SK-N-SH treated with all-trans-retinoic acid at 6 μM for 48 hours (cell line): ENCODE results near the gene NCS1.

Experiments
- ATAC-seq: fragments of 200-7000 bp; cut with Tn5 transposase; 3 replicates; pipeline ENCODE4 v1.9.1; 2020; ENCODE audit warnings: mild to moderate bottlenecking, moderate library complexity
- ARNTL ChIP-seq: fragments of 450-650 bp; formaldehyde crosslinking; IDR thresholded peaks from 2 replicates; pipeline ENCODE4 v1.5.0; 2020; ENCODE audit warnings: low read depth, mild to moderate bottlenecking, moderate library complexity, borderline replicate concordance
- BACH2 ChIP-seq: fragments of 250-450 bp; sonication (Bioruptor Pico); IDR thresholded peaks from 2 replicates; pipeline ENCODE4 v1.9.0; 2021; ENCODE audit warnings: mild to moderate bottlenecking, borderline replicate concordance
- CREB5 ChIP-seq: fragments of 250-450 bp; sonication (Bioruptor Pico); IDR thresholded peaks from 2 replicates; pipeline ENCODE4 v1.5.1; 2020; ENCODE audit warnings: low read depth, mild to moderate bottlenecking, moderate library complexity
- CSDC2 ChIP-seq: fragments of 250-450 bp; sonication (Bioruptor Pico); IDR thresholded peaks from 2 replicates; pipeline ENCODE4 v1.5.0; 2020; ENCODE audit warnings: mild to moderate bottlenecking, moderate library complexity
- CSRNP3 ChIP-seq: fragments of 250-450 bp; sonication (Bioruptor Pico); IDR thresholded peaks from 2 replicates; pipeline ENCODE4 v1.5.1; 2021; ENCODE audit warnings: mild to moderate bottlenecking, moderate library complexity
- ESRRG ChIP-seq: fragments of 250-450 bp; sonication (Bioruptor Pico); IDR thresholded peaks from 2 replicates; pipeline ENCODE4 v1.6.1; 2021; ENCODE audit warnings: mild to moderate bottlenecking
- GLIS3 ChIP-seq: fragments of 250-450 bp; sonication (Bioruptor Pico); IDR thresholded peaks from 2 replicates; pipeline ENCODE4 v1.5.0; 2020; ENCODE audit warnings: mild to moderate bottlenecking, moderate library complexity
- ISL1 ChIP-seq: fragments of 250-450 bp; sonication (Bioruptor Pico); IDR thresholded peaks from 2 replicates; pipeline ENCODE4 v2.1.2; 2022; ENCODE audit warnings: mild to moderate bottlenecking, moderate library complexity
- OSR1 ChIP-seq: fragments of 250-450 bp; sonication (Bioruptor Pico); IDR thresholded peaks from 2 replicates; pipeline ENCODE4 v1.8.0; 2022; ENCODE audit warnings: moderate library complexity, mild to moderate bottlenecking, inconsistent platforms
- PATZ1 ChIP-seq: fragments of 250-450 bp; sonication (Bioruptor Pico); IDR thresholded peaks from 2 replicates; pipeline ENCODE4 v1.8.0; 2020; ENCODE audit warnings: mild to moderate bottlenecking, moderate library complexity, borderline replicate concordance
- POU6F1 ChIP-seq: fragments of 250-450 bp; sonication (Bioruptor Pico); IDR thresholded peaks from 2 replicates; pipeline ENCODE4 v1.8.0; 2021; ENCODE audit warnings: low read depth, mild to moderate bottlenecking, moderate library complexity, borderline replicate concordance
- PPARA ChIP-seq: fragments of 250-450 bp; sonication (Bioruptor Pico); IDR thresholded peaks from 2 replicates; pipeline ENCODE4 v1.5.0; 2020; ENCODE audit warnings: mild to moderate bottlenecking, borderline replicate concordance
- RARB ChIP-seq: fragments of 250-450 bp; sonication (Bioruptor Pico); IDR thresholded peaks from 2 replicates; pipeline ENCODE4 v1.8.0; 2021; ENCODE audit warnings: mild to moderate bottlenecking, moderate library complexity
- SNAI2 ChIP-seq: fragments of 250-450 bp; sonication (Bioruptor Pico); IDR thresholded peaks from 2 replicates; pipeline ENCODE4 v1.5.0; 2020; ENCODE audit warnings: mild to moderate bottlenecking, moderate library complexity
- TCF4 ChIP-seq: fragments of 250-450 bp; sonication (Bioruptor Pico); IDR thresholded peaks from 2 replicates; pipeline ENCODE4 v1.8.0; 2021; ENCODE audit warnings: mild to moderate bottlenecking, moderate library complexity, borderline replicate concordance
- TOX ChIP-seq: fragments of 250-450 bp; sonication (Bioruptor Pico); IDR thresholded peaks from 2 replicates; pipeline ENCODE4 v1.8.0; 2021; ENCODE audit warnings: mild to moderate bottlenecking, moderate library complexity, borderline replicate concordance
- TSHZ2 ChIP-seq: fragments of 250-450 bp; sonication (Bioruptor Pico); IDR thresholded peaks from 2 replicates; pipeline ENCODE4 v1.5.0; 2020; ENCODE audit warnings: mild to moderate bottlenecking, moderate library complexity
- ZC3H10 ChIP-seq: fragments of 250-450 bp; sonication (Bioruptor Pico); IDR thresholded peaks from 2 replicates; pipeline ENCODE4 v1.5.1; 2021; ENCODE audit warnings: mild to moderate bottlenecking, moderate library complexity
- ZFP3 ChIP-seq: fragments of 250-450 bp; sonication (Bioruptor Pico); IDR thresholded peaks from 2 replicates; pipeline ENCODE4 v1.5.0; 2020; ENCODE audit warnings: mild to moderate bottlenecking, moderate library complexity
- ZFP30 ChIP-seq: fragments of 450-650 bp; formaldehyde crosslinking; IDR thresholded peaks from 2 replicates; pipeline ENCODE4 v1.5.0; 2022; ENCODE audit warnings: mild to moderate bottlenecking, moderate library complexity
- ZNF565 ChIP-seq: fragments of 450-650 bp; formaldehyde crosslinking; conservative IDR thresholded peaks from 2 replicates; pipeline ENCODE4 v1.5.0; 2020; ENCODE audit warnings: low read depth, mild to moderate bottlenecking, moderate library complexity
- ZNF70 ChIP-seq: fragments of 450-650 bp; formaldehyde crosslinking; IDR thresholded peaks from 2 replicates; pipeline ENCODE4 v1.5.0; 2020; ENCODE audit warnings: mild to moderate bottlenecking, moderate library complexity
- ZNF8 ChIP-seq: fragments of 450-650 bp; formaldehyde crosslinking; IDR thresholded peaks from 2 replicates; pipeline ENCODE4 v1.5.0; 2020; ENCODE audit warnings: mild to moderate bottlenecking, moderate library complexity

NCS1 gene

GRCh38 chr9:130237076-130237475, 64.9 kb downstream of the NCS1 start:
- ATAC-seq: no peak
- no peak for TF ChIP-seq ZNF565
- TF ChIP-seq GLIS3 (CRISPR knock-in tag): no peak
- no peak for TF ChIP-seq PATZ1 (CRISPR knock-in tag)
- no peak for TF ChIP-seq TOX
- no peak for TF ChIP-seq CREB5 (CRISPR knock-in tag)
- no peak for TF ChIP-seq ARNTL (CRISPR knock-in tag)

- ATAC-seq: no peak
- no peak for TF ChIP-seq ZFP3 (CRISPR knock-in tag)
- TF ChIP-seq BACH2 (CRISPR knock-in tag): no peak
- TF ChIP-seq ESRRG (CRISPR knock-in tag): no peak
- TF ChIP-seq RARB (CRISPR knock-in tag): no peak
- TF ChIP-seq ZNF70 (CRISPR knock-in tag): no peak
- no peak for TF ChIP-seq CSDC2 (CRISPR knock-in tag)
- no peak for TF ChIP-seq SNAI2 (CRISPR knock-in tag)
- no peak for TF ChIP-seq TSHZ2 (CRISPR knock-in tag)
- no peak for TF ChIP-seq ZNF8 (CRISPR knock-in tag)
- TF ChIP-seq PATZ1 (CRISPR knock-in tag): no peak
- no peak for TF ChIP-seq CREB5 (CRISPR knock-in tag)
- no peak for TF ChIP-seq ZFP30
- no peak for TF ChIP-seq POU6F1 (CRISPR knock-in tag)
These were observed 65.7 kb downstream of the NCS1 start for GRCh38 chr9:130237763-130238524.

- ATAC-seq: no peak
- TF ChIP-seq ISL1 (CRISPR knock-in tag) (no peak), SNAI2 (CRISPR knock-in tag) (no peak), CSRNP3 (CRISPR knock-in tag) (no peak), GLIS3 (CRISPR knock-in tag) (no peak), TCF4 (CRISPR knock-in tag) (no peak), BACH2 (CRISPR knock-in tag) (no peak), PATZ1 (CRISPR knock-in tag) (no peak), ZNF70 (CRISPR knock-in tag) (no peak), ZNF8 (CRISPR knock-in tag) (no peak), ZFP3 (CRISPR knock-in tag) (no peak), ARNTL (CRISPR knock-in tag) (no peak), PPARA (CRISPR knock-in tag) (no peak), ZC3H10 (no peak), ZNF565 (no peak), ZFP30 (no peak), TOX (no peak), OSR1 (CRISPR knock-in tag) (no peak)
These were observed 67.1 kb downstream of the NCS1 start for GRCh38 chr9:130239363-130239695.
